MCF 10A (cell line): ENCODE data around the gene TMEM147. TPM values are rescaled to one million over a fixed set of nuclear protein-coding genes. Genes with fewer than 3 reads are reported as not detected.

Experiments used
- BruUV-seq: library from RNA; stranded (reverse); fragments of 400-500 nt; replicated peaks from 2 replicates; lab custom pipeline; 2021; lab: Mats Ljungman, UMichigan
- CTCF ChIA-PET: fragments of 300-600 bp; sonication (Branson Sonifier 250); formaldehyde crosslinking; extraction: SDS; loops from one replicate; lab custom pipeline; 2021; ENCODE audit warnings: antibody characterized with exemption, inconsistent platforms; lab: Yijun Ruan, JAX
- POLR2A ChIA-PET: fragments of 300-600, 350-650 bp; sonication (Branson Sonifier 250); formaldehyde crosslinking; extraction: SDS; loops from one replicate; lab custom pipeline; 2020; ENCODE audit warnings: antibody characterized with exemption, inconsistent platforms; lab: Yijun Ruan, JAX
- DNase-seq: peaks from one replicate; pipeline ENCODE4 v3.0.0-alpha.2; 2018; ENCODE audit not compliant: unreplicated experiment
- H3K27ac Mint-ChIP-seq: one replicate; pipeline ENCODE4 v1.8.0; 2022; ENCODE audit warnings: mild to moderate bottlenecking, low read depth, mixed read lengths; ENCODE audit not compliant: unreplicated experiment
- H3K27me3 Mint-ChIP-seq: one replicate; pipeline ENCODE4 v1.8.0; 2022; ENCODE audit warnings: mixed read lengths; ENCODE audit not compliant: insufficient read depth, unreplicated experiment
- H3K36me3 Mint-ChIP-seq: one replicate; pipeline ENCODE4 v1.8.0; 2022; ENCODE audit warnings: mild to moderate bottlenecking, moderate library complexity, mixed read lengths; ENCODE audit not compliant: insufficient read depth, unreplicated experiment
- H3K4me1 Mint-ChIP-seq: one replicate; pipeline ENCODE4 v1.8.0; 2022; ENCODE audit warnings: mixed read lengths; ENCODE audit not compliant: insufficient read depth, unreplicated experiment
- H3K4me3 Mint-ChIP-seq: one replicate; pipeline ENCODE4 v1.8.0; 2022; ENCODE audit warnings: mild to moderate bottlenecking, moderate library complexity, mixed read lengths; ENCODE audit not compliant: unreplicated experiment
- H3K9me3 Mint-ChIP-seq: one replicate; pipeline ENCODE4 v1.8.0; 2022; ENCODE audit warnings: mixed read lengths; ENCODE audit not compliant: unreplicated experiment
- CTCF ChIP-seq: fragments of 200-600 bp; IDR thresholded peaks from one replicate; pipeline ENCODE4 v1.8.0; 2022; ENCODE audit warnings: antibody characterized with exemption, mild to moderate bottlenecking; ENCODE audit not compliant: unreplicated experiment
- intact Hi-C: fragments of 100-400 bp; cut with micrococcal nuclease; formaldehyde crosslinking; loops from 2 replicates; pipeline ENCODE4 v1.14.1; 2022
- total RNA-seq: library from RNA; stranded (reverse); gene quantifications from 2 replicates; pipeline ENCODE4 v1.2.3, GENCODE V29; 2022

Gene TMEM147
- total RNA-seq, 1 experiment from 2014 or later, result 110 TPM

- H3K9me3 Mint-ChIP-seq, result peaks cover 12% of the 10 kb centered on the region
- no peak overlapping the region for H3K4me3 Mint-ChIP-seq
- ChIA-PET CTCF (no interaction called here), POLR2A (no interaction called here)
- no peaks in the 10 kb centered on the region for H3K4me1 Mint-ChIP-seq
- H3K27me3 Mint-ChIP-seq, result peaks cover 23% of the 10 kb centered on the region
- peaks cover 5% of the 10 kb centered on the region for H3K36me3 Mint-ChIP-seq
- no peak overlapping the region for H3K27ac Mint-ChIP-seq
- intact Hi-C loops, result no loop called here
- BruUV-seq, result no TSS peak
- DNase-seq, result no peak
- no peak for TF ChIP-seq CTCF
Measured at GRCh38 chr19:35571406-35571965, 26.1 kb downstream of the TMEM147 start.

- no TSS peak for BruUV-seq
- Mint-ChIP-seq H3K4me3 (no peak overlapping the region), H3K36me3 (peaks cover 5% of the 10 kb centered on the region), H3K27me3 (peaks cover under 1% of the 10 kb centered on the region), H3K9me3 (peaks cover 19% of the 10 kb centered on the region), H3K27ac (no peak overlapping the region), H3K4me1 (no peaks in the 10 kb centered on the region)
- CTCF ChIA-PET, result interaction anchor here (1.6 kb wide), 1 partner anchor 14 kb away, joined by 7 read pairs; no protein-coding TSS in a partner anchor
- TF ChIP-seq CTCF, result no peak
- intact Hi-C loops, result no loop called here
- POLR2A ChIA-PET, result no interaction called here
- no peak for DNase-seq
Measured at GRCh38 chr19:35577918-35578317, 32.5 kb downstream of the TMEM147 start.

- TF ChIP-seq CTCF, result no peak
- no peak for DNase-seq
- intact Hi-C loops, result no loop called here
- H3K27ac Mint-ChIP-seq, result no peak overlapping the region
- peaks cover 9% of the 10 kb centered on the region for H3K27me3 Mint-ChIP-seq
- no peaks in the 10 kb centered on the region for H3K4me1 Mint-ChIP-seq
- BruUV-seq, result no TSS peak
- H3K4me3 Mint-ChIP-seq, result no peak overlapping the region
- ChIA-PET POLR2A (no interaction called here), CTCF (interaction anchor here (0.6 to 1.6 kb wide), 4 partner anchors 13 to 423 kb away, joined by 3 to 7 read pairs (median 4); no protein-coding TSS in a partner anchor)
- H3K9me3 Mint-ChIP-seq, result peaks cover 19% of the 10 kb centered on the region
- H3K36me3 Mint-ChIP-seq, result peaks cover 5% of the 10 kb centered on the region
Measured at GRCh38 chr19:35578707-35579106, 33.3 kb downstream of the TMEM147 start.

GRCh38 chr19:35582760-35583159, 37.3 kb downstream of the TMEM147 start:
- POLR2A ChIA-PET, result no interaction called here
- no peaks in the 10 kb centered on the region for H3K4me1 Mint-ChIP-seq
- no peaks in the 10 kb centered on the region for H3K36me3 Mint-ChIP-seq
- no peak overlapping the region for H3K4me3 Mint-ChIP-seq
- CTCF ChIA-PET, result interaction anchor here (0.6 kb wide), 1 partner anchor 10 kb away, joined by 3 read pairs; no protein-coding TSS in a partner anchor
- no TSS peak for BruUV-seq
- peaks cover 27% of the 10 kb centered on the region for H3K27me3 Mint-ChIP-seq
- no peak for DNase-seq
- H3K27ac Mint-ChIP-seq, result no peak overlapping the region
- TF ChIP-seq CTCF, result no peak
- intact Hi-C loops, result no loop called here
- no peaks in the 10 kb centered on the region for H3K9me3 Mint-ChIP-seq
